CD14-positive monocyte (primary cell): Measurements from ENCODE around the gene ESRRG. TPM values are rescaled to one million over a fixed set of nuclear protein-coding genes. Genes with fewer than 3 reads are reported as not detected.
"Not testable (repeated sequence)": the region's sequence is repeated elsewhere in the genome, so short reads cannot be mapped to it uniquely, and the experiment has no call there.

ENCODE experiments used
- DNase-seq, 3 donors: peaks; one replicate each; pipeline ENCODE4 v3.0.0-alpha.2; 2011 to 2022
- H2AFZ ChIP-seq: 2 replicates; pipeline ENCODE4 v1.6.0; 2012; ENCODE audit warnings: mild to moderate bottlenecking, low read depth, low read length, inconsistent platforms; ENCODE audit not compliant: insufficient read depth, poor library complexity, severe bottlenecking
- H3K27ac ChIP-seq, 2 donors: 1 replicate in 1 of 2; 2 replicates in 1 of 2; pipeline ENCODE4 v1.5.1; 2012 to 2013; ENCODE audit warnings: low read length in 2 of 2, control low read depth in 1 of 2, inconsistent platforms in 1 of 2, low read depth in 1 of 2, mild to moderate bottlenecking in 1 of 2
- H3K27me3 ChIP-seq, 2 donors: one replicate each; pipeline versions ENCODE4 v1.6.0 to v1.6.1; 2011 to 2013; ENCODE audit warnings: low read length in 2 of 2; ENCODE audit not compliant: control insufficient read depth in 2 of 2, insufficient read depth in 2 of 2
- H3K36me3 ChIP-seq, 2 donors: replicated peaks in 1 of 2; 1 replicate in 1 of 2; 2 replicates in 1 of 2; pipeline versions ENCODE4 v1.5.1 to v1.6.1; 2012 to 2013; ENCODE audit warnings: low read length in 2 of 2, control low read depth in 1 of 2, inconsistent platforms in 1 of 2, mild to moderate bottlenecking in 1 of 2; ENCODE audit not compliant: insufficient read depth in 2 of 2, control insufficient read depth in 1 of 2
- H3K4me1 ChIP-seq, 2 donors: 1 replicate in 1 of 2; 2 replicates in 1 of 2; pipeline versions ENCODE4 v1.5.1 to v1.6.1; 2012 to 2013; ENCODE audit warnings: low read length in 2 of 2, control low read depth in 1 of 2, inconsistent platforms in 1 of 2, mild to moderate bottlenecking in 1 of 2, moderate library complexity in 1 of 2; ENCODE audit not compliant: insufficient read depth in 2 of 2, control insufficient read depth in 1 of 2
- H3K4me2 ChIP-seq: replicated peaks from 2 replicates; pipeline ENCODE3; 2012; ENCODE audit warnings: low read length, moderate library complexity, mild to moderate bottlenecking; ENCODE audit not compliant: poor library complexity, severe bottlenecking; ENCODE audit errors: extremely low read depth
- H3K4me3 ChIP-seq, 3 experiments: fragments of 200-600 bp in 1 of 3; sonication (generic) in 1 of 3; replicated peaks in 1 of 3; 1 replicate in 2 of 3; 2 replicates in 1 of 3; pipeline ENCODE4 v1.5.1; 2011 to 2013; ENCODE audit warnings: low read length in 3 of 3, mild to moderate bottlenecking in 3 of 3, control low read depth in 2 of 3, low read depth in 2 of 3, inconsistent platforms in 1 of 3, moderate library complexity in 1 of 3
- H3K79me2 ChIP-seq: 2 replicates; pipeline ENCODE4 v1.6.0; 2012; ENCODE audit warnings: mild to moderate bottlenecking, control low read depth, inconsistent platforms, low read length, moderate library complexity; ENCODE audit not compliant: insufficient read depth
- H3K9ac ChIP-seq: 2 replicates; pipeline ENCODE4 v1.6.0; 2017; ENCODE audit warnings: low read length, mild to moderate bottlenecking; ENCODE audit not compliant: insufficient read depth, poor library complexity, severe bottlenecking
- H3K9me3 ChIP-seq, 2 donors: replicated peaks in 1 of 2; 1 replicate in 1 of 2; 2 replicates in 1 of 2; pipeline versions ENCODE4 v1.5.1 to v1.6.1; 2012 to 2013; ENCODE audit warnings: low read length in 2 of 2, control low read depth in 1 of 2; ENCODE audit not compliant: control insufficient read depth in 1 of 2, insufficient read depth in 1 of 2
- H4K20me1 ChIP-seq: 2 replicates; pipeline ENCODE4 v1.6.0; 2012; ENCODE audit warnings: mild to moderate bottlenecking, low read length, control low read depth, moderate library complexity; ENCODE audit not compliant: insufficient read depth
- H3K27ac Mint-ChIP-seq, 7 donors: one replicate each; pipeline ENCODE4 v1.8.0; 2020; ENCODE audit warnings: mild to moderate bottlenecking in 7 of 7, mixed read lengths in 7 of 7, moderate library complexity in 6 of 7, inconsistent platforms in 2 of 7
- H3K27me3 Mint-ChIP-seq, 3 donors: one replicate each; pipeline ENCODE4 v1.8.0; 2021 to 2022; ENCODE audit warnings: low read depth in 3 of 3, mild to moderate bottlenecking in 3 of 3, mixed read lengths in 3 of 3, moderate library complexity in 3 of 3, inconsistent platforms in 1 of 3
- H3K36me3 Mint-ChIP-seq, 2 donors: one replicate each; pipeline ENCODE4 v1.8.0; 2020; ENCODE audit warnings: mixed read lengths in 2 of 2, inconsistent platforms in 1 of 2, mild to moderate bottlenecking in 1 of 2
- H3K4me1 Mint-ChIP-seq: one replicate; pipeline ENCODE4 v1.8.0; 2020; ENCODE audit warnings: mild to moderate bottlenecking, mixed read lengths
- H3K4me3 Mint-ChIP-seq, 2 donors: one replicate each; pipeline ENCODE4 v1.8.0; 2020; ENCODE audit warnings: mild to moderate bottlenecking in 2 of 2, mixed read lengths in 2 of 2, moderate library complexity in 1 of 2
- H3K9me3 Mint-ChIP-seq, 7 donors: one replicate each; pipeline ENCODE4 v1.8.0; 2020 to 2022; ENCODE audit warnings: mixed read lengths in 7 of 7, mild to moderate bottlenecking in 6 of 7, moderate library complexity in 6 of 7, inconsistent platforms in 2 of 7
- CTCF ChIP-seq: fragments of 200-600 bp; IDR thresholded peaks from one replicate; pipeline ENCODE4 v1.8.0; 2022; ENCODE audit warnings: antibody characterized with exemption, mild to moderate bottlenecking
- WGBS: methylation state at CpG from one replicate; pipeline ENCODE4 v1.1.5; 2013; ENCODE audit warnings: missing lambda C conversion rate; ENCODE audit not compliant: insufficient coverage; 5-methylcytosine and 5-hydroxymethylcytosine counted together
- intact Hi-C, 2 donors: fragments of 100-400 bp; cut with micrococcal nuclease; formaldehyde crosslinking; loops; one replicate each; pipeline versions ENCODE4 v1.15.0 to v1.15.1; 2023
- polyA plus RNA-seq, 3 donors: library from polyadenylated mRNA; depleted of rRNA in 1 of 3; unstranded in 2 of 3; stranded (reverse) in 1 of 3; fragments of 300-500 nt in 2 of 3; fragments of >200 nt in 1 of 3; fragmentation: Illumina TruSeq in 2 of 3; gene quantifications; 1 replicate in 2 of 3; 2 replicates in 1 of 3; pipeline ENCODE4 v1.2.3, GENCODE V29; 2012 to 2021

ESRRG gene
- polyA plus RNA-seq, 3 donors: not detected

GRCh38 chr1:216710055-216710454 lies 13.2 kb downstream of the ESRRG start:
- Mint-ChIP-seq H3K36me3 (no peaks in the 10 kb centered on the region), H3K4me1 (no peaks in the 10 kb centered on the region), H3K4me3 (no peak overlapping the region), H3K27ac (no peak overlapping the region), H3K27me3 (no peaks in the 10 kb centered on the region), H3K9me3 (peaks cover 0 to 2% (median 0%) of the 10 kb centered on the region in 7 donors)
- Histone ChIP-seq H3K4me1 (no peaks in the 10 kb centered on the region), H3K27ac (no peak overlapping the region), H3K9me3 (no peaks in the 10 kb centered on the region), H3K36me3 (no peaks in the 10 kb centered on the region), H3K9ac (no peak overlapping the region), H4K20me1 (no peaks in the 10 kb centered on the region), H3K4me2 (no peak overlapping the region), H3K79me2 (no peaks in the 10 kb centered on the region), H2AFZ (no peak overlapping the region), H3K27me3 (no peaks in the 10 kb centered on the region), H3K4me3 (no peak overlapping the region)
- intact Hi-C loops: no loop called here
- no peak for DNase-seq
- no peak for TF ChIP-seq CTCF
- WGBS: 84% methylated on average over 5 of the region's 5 CpGs

DNA sequence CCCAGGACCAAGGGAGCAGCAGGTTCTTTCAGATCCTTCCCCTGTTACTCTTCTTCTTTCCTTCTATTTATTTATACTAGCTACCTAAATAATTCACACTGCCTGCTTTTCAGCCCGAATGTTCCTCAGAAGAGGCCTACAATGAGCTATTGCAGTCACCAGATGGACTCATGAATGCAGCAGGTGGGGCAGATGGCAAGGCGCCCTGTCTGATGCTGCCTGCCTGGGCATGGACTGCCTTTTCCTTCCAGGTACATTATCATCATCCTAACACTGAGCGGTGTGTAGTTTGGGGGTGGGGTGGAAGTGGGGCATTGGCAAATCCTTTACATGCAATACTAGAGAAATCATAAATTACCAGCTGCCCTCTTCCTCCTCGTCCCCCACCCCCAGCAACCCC lies 17.6 kb downstream of the ESRRG start:
- H3K4me2 ChIP-seq: no peak overlapping the region

DNA sequence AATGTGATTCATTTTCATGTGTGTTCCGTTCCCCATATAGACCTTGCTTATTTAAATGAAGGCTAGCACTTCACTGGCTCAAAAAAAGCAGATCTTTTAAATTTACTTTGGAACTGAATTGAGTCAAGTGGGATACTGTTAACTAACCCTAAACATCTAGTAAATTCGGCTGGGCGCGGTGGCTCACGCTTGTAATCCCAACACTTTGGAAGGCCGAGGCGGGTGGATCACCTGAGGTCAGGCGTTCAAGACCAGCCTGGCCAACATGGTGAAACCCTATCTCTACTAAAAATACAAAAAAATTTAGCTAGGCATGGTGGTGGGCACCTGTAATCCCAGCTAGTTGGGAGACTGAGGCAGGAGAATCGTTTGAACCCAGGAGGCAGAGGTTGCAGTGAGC lies 19.2 kb downstream of the ESRRG start:
- H3K4me3 Mint-ChIP-seq, H3K27me3 ChIP-seq, H3K9me3 Mint-ChIP-seq, H3K36me3 Mint-ChIP-seq, H3K79me2 ChIP-seq, H3K27ac ChIP-seq, H3K27me3 Mint-ChIP-seq, H3K9ac ChIP-seq, DNase-seq, H3K27ac Mint-ChIP-seq, intact Hi-C loops, H3K4me3 ChIP-seq, H2AFZ ChIP-seq, H3K4me1 Mint-ChIP-seq, H3K4me2 ChIP-seq, H4K20me1 ChIP-seq, H3K36me3 ChIP-seq, H3K4me1 ChIP-seq, H3K9me3 ChIP-seq: not testable (repeated sequence)
- no CpG with 5 or more reads among the region's 9 CpGs for WGBS

More for the DNA sequence above, 17.6 kb downstream of the ESRRG start:
- Mint-ChIP-seq H3K4me1 (no peaks in the 10 kb centered on the region), H3K9me3 (peaks cover 0 to 3% (median 0%) of the 10 kb centered on the region in 7 donors), H3K27ac (no peak overlapping the region), H3K36me3 (no peaks in the 10 kb centered on the region), H3K27me3 (peaks cover 0 to 3% (median 2%) of the 10 kb centered on the region in 3 donors), H3K4me3 (no peak overlapping the region)
- no peak overlapping the region for H3K9ac ChIP-seq
- H3K36me3 ChIP-seq: no peaks in the 10 kb centered on the region
- no peak overlapping the region for H3K27ac ChIP-seq
- H2AFZ ChIP-seq: no peak overlapping the region
- no peaks in the 10 kb centered on the region for H3K27me3 ChIP-seq
- H3K4me1 ChIP-seq: no peaks in the 10 kb centered on the region
- H3K9me3 ChIP-seq: no peaks in the 10 kb centered on the region
- H3K4me3 ChIP-seq: no peak overlapping the region
- no peaks in the 10 kb centered on the region for H4K20me1 ChIP-seq
- intact Hi-C loops: no loop called here
- no peak for DNase-seq
- H3K79me2 ChIP-seq: no peaks in the 10 kb centered on the region
- no peak for TF ChIP-seq CTCF
- 75% methylated on average over 1 of the region's 4 CpGs for WGBS
